Activated CD4-positive, alpha-beta T cell treated with anti-CD3 and anti-CD28 coated beads, Interleukin-2, amount 10 ng/mL, durations not matched to agents 24 days and 14 days (primary cell): Measurements from ENCODE around the gene RTN4R. TPM values are rescaled to one million over a fixed set of nuclear protein-coding genes. Genes with fewer than 3 reads are reported as not detected.
"Not testable (repeated sequence)": the region's sequence is repeated elsewhere in the genome, so short reads cannot be mapped to it uniquely, and the experiment has no call there.

ENCODE experiments used
- DNase-seq: peaks from one replicate; pipeline ENCODE4 v3.0.0; 2022
- H3K27ac Mint-ChIP-seq: one replicate; pipeline ENCODE4 v1.8.0; 2022; ENCODE audit warnings: mild to moderate bottlenecking, mixed read lengths
- H3K27me3 Mint-ChIP-seq: one replicate; pipeline ENCODE4 v1.8.0; 2022; ENCODE audit warnings: mixed read lengths
- H3K36me3 Mint-ChIP-seq: one replicate; pipeline ENCODE4 v1.8.0; 2022; ENCODE audit warnings: low read depth, mild to moderate bottlenecking, mixed read lengths
- H3K4me1 Mint-ChIP-seq: one replicate; pipeline ENCODE4 v1.8.0; 2021; ENCODE audit warnings: mixed read lengths
- H3K4me3 Mint-ChIP-seq: one replicate; pipeline ENCODE4 v1.8.0; 2022; ENCODE audit warnings: mild to moderate bottlenecking, moderate library complexity, mixed read lengths
- H3K9me3 Mint-ChIP-seq: one replicate; pipeline ENCODE4 v1.8.0; 2021; ENCODE audit warnings: mixed read lengths
- intact Hi-C: fragments of 100-400 bp; cut with micrococcal nuclease; formaldehyde crosslinking; loops from one replicate; pipeline ENCODE4 v1.15.1; 2023
- total RNA-seq: library from RNA; stranded (reverse); gene quantifications from 2 replicates; pipeline ENCODE4 v1.2.3, GENCODE V29; 2022

RTN4R gene
- total RNA-seq, 1 donor from 2014 or later = 1.6 TPM

DNA sequence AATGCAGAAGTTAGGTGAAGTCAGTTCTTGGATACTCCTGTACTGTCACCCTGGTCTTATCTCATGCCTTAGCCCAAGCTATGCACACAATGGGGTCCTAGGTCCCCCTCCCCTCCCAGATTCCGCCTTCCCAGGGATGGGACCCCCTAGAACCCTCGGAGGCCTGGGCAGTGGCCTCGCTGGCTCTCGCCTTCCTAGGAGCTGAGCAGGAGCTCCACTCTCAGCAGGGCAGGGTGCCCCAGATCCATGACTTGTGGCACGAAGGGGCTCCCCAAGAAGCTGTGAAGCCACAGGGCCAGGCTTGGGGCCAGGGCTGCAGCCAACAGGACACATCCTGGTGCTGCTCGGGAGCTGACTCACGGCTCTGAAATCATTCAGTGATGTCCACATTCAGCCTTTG is 42.1 kb upstream of the RTN4R start:
- H3K27ac Mint-ChIP-seq, intact Hi-C loops, H3K4me3 Mint-ChIP-seq, H3K27me3 Mint-ChIP-seq, H3K9me3 Mint-ChIP-seq, H3K4me1 Mint-ChIP-seq, DNase-seq, H3K36me3 Mint-ChIP-seq: not testable (repeated sequence)

DNA sequence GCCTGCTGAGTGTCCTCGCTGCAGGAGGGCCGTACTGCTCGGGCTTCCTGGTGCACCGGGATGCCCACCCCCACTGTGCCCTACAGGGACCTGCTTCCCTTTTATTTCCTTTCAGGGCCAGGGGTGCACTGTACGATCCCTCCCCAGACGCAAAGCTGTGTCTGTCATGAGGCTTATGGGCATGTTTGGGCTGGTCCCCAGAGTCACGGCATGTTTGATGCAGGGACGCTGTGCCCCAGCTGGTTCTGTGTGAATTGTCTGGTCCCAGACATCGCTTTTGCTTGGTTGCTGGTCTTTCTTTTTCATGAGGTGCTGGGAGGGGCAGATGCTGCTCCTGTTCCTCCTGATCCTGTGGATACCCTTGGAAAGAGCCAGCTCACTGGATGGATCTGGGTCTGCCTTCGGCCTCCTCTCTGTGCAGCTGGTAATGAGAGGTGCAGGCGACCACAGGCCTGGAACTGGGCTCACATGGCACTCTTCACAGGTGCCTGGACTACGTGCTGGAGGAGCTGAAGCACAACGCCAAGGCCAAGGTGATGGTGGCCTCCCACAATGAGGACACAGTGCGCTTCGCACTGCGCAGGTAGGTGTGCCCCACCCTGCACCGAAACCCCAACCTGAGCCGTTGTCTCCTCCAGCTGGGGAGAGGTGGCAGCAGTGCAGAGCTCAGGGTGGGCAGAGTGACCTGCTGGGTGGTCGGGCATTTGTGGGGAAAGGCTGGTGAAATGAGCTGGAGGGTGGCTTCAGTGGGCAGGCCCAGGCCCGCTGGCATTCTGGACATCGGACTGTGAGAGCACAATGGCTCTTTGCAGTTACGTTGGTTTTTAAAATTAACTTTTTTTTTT is 40.9 kb upstream of the RTN4R start:
- intact Hi-C loops, H3K4me1 Mint-ChIP-seq, H3K27ac Mint-ChIP-seq, H3K9me3 Mint-ChIP-seq, H3K27me3 Mint-ChIP-seq, H3K4me3 Mint-ChIP-seq, H3K36me3 Mint-ChIP-seq, DNase-seq: not testable (repeated sequence)

DNA sequence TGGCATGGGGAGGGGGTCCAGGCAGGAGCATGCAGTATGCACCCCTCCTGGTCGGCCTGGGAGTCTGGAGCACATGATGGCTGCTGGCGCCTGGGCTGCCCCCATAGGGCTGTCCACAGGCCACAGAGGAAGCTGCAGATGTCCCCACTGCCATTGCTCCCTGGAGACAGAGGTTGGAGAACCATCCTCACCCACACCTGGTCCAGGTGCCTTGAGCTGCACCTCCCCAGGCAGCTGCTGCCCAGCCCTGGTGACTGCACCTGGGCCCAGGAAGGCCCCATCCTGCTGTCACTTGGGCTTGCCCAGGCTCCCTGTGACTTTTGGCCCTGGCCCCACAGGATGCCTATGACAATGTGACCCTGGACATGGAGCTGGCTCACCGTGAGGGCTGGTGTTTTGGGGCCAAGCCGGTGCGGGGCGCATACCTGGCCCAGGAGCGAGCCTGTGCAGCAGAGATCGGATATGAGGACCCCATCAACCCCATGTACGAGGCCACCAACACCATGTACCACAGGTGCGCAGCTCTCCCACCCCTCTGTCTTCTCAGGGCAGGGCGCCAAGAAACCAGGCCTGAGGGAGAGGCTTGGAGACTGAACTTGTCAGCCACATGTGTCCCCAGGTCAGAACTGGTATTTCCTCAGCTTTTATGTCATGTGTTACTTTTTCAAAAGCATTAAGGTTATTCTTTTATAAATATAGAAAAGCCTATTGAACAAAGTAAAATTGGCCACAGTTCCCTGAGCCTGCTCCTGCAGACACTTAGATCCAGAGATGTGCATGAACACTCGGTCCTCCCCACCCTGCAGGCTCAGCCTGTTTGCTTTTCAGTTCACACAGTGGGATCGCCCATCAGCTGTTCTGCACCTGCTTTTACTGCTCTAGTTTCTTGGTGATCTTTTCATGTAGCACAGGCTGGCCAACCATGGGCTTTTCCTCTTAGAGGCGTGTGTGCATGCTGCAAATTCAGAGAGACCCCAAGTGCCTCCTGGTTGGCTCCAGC is 39.6 kb upstream of the RTN4R start:
- H3K9me3 Mint-ChIP-seq, intact Hi-C loops, H3K27me3 Mint-ChIP-seq, H3K4me3 Mint-ChIP-seq, H3K4me1 Mint-ChIP-seq, H3K36me3 Mint-ChIP-seq, H3K27ac Mint-ChIP-seq, DNase-seq: not testable (repeated sequence)

DNA sequence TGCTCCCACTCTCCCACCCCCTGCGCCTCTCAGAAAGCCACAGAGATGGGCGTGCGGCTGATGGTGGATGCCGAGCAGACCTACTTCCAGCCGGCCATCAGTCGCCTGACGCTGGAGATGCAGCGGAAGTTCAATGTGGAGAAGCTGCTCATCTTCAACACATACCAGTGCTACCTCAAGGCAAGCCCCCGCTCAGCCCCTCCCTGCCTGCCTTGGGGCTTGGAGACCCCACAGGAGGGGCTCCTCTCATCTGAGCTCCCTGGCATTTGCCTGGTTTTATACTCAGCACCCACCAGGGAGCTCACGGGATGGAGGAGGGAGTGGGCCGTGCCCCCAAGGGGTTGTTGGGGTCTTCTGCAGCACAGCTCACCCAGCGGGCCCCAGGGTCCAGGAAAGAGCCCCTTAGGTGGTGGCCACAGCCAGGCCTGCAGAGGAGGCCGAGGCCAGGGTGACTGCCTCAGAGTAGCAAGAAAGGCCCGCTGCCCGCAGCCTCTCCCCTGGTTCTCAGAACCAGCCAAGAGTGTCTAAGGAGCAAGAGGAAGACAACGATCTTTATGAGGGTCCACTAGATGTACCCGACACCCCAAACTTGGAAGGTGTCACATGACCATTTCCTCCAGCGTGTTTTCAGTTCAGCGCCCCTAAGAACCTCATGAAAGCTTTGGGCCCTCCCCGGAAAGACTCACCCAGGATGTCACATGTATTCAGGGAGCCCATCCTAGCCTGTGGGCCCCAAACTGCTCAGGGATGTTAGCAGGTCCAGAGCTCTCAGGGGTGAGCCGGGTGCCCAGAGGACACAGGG is 38.7 kb upstream of the RTN4R start:
- H3K27ac Mint-ChIP-seq, H3K4me3 Mint-ChIP-seq, H3K9me3 Mint-ChIP-seq, H3K36me3 Mint-ChIP-seq, H3K27me3 Mint-ChIP-seq, intact Hi-C loops, DNase-seq, H3K4me1 Mint-ChIP-seq: not testable (repeated sequence)

DNA sequence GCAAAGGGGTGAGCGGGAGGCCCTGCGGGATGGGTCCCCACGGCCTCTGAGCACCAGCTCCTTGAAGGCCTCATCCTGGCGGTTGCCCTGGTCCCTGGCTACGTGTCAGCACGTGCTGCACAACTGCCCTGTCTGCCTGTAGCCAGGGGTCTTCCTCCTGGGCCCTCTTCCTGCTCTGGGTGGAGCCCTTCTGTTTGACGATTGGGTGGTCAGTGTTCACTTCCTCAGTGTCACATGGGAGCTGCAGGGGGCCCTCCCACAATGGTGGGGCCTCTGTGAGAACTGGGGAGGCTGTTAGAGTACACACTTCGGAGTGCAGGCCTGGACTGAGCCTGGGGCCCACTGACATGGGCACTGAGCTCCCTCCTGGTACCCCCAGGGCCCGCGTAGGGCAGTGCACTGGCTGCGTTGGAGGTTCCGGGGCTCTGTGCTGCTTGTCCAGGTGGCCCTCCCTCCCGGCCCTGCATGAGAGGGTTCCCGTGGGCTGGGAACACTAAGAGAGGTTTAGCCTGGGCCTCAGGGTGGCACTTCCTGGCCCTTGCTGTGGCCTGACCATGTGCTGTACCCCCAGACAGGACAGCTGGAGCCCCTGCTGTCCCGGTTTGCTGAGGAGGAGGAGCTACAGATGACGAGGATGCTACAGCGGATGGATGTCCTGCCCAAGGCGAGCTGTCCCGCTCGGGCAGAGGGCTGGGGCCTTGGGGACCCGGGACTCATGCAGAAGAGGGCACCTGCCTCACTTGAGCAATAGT is 38.0 kb upstream of the RTN4R start:
- Mint-ChIP-seq H3K27ac (no peak overlapping the region), H3K27me3 (peaks cover 10% of the 10 kb centered on the region), H3K9me3 (no peaks in the 10 kb centered on the region), H3K36me3 (no peaks in the 10 kb centered on the region), H3K4me3 (no peak overlapping the region), H3K4me1 (no peaks in the 10 kb centered on the region)
- no peak for DNase-seq
- intact Hi-C loops = no loop called here

DNA sequence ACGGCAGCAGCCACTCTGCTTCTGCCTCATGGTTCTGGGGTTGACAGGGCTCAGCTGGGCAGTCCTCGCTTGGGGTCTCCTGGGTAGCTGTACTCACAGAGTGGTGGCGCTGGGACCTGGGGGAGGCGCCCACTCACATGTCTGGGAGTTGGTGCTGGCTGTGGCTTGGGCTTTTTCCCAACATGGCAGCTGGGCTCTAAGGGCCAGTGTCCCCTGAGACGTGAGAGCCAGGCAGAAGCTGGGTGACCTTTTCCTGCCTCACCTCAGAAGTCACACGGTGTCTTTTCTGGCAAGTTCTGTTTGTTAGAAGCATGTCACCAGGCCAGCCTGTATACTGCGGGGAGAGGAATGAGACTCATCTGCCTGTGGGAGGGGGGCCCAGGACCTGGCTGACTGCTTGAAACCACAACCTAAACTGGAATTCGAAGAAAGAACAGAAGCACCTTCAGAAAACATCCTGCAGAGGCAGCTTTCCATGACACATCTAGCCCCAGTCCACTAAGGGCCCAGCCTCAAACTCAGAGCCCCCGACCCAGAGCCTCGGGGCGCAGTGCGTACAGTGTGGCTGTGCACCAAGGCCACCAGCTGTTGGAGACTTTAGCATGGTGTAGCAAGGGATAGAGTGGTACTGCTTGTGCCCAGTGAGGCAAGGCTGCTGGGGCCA is 37.2 kb upstream of the RTN4R start:
- H3K9me3 Mint-ChIP-seq, intact Hi-C loops, H3K4me1 Mint-ChIP-seq, H3K27ac Mint-ChIP-seq, H3K4me3 Mint-ChIP-seq, H3K36me3 Mint-ChIP-seq, DNase-seq: not testable (repeated sequence)
- H3K27me3 Mint-ChIP-seq = peaks cover 17% of the 10 kb centered on the region

DNA sequence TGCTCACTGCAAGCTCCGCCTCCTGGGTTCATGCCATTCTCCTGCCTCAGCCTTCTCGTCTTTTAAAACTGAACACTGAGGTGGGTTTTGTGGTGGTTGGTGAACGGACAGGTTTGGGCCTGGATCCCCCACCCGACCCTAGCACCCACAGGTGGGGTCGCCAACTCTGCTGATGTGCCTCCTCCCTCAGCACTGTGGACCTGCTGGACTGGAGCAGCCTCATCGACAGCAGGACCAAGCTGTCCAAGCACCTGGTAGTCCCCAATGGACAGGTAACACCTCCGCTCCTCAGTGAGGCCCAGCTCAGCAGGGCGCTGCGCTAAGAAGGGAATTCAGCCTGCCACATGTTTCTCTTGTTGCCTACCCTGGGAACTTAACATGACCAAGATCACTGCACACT is 36.5 kb upstream of the RTN4R start:
- no peaks in the 10 kb centered on the region for H3K36me3 Mint-ChIP-seq
- intact Hi-C loops = no loop called here
- H3K4me1 Mint-ChIP-seq = no peaks in the 10 kb centered on the region
- H3K4me3 Mint-ChIP-seq = no peak overlapping the region
- H3K27ac Mint-ChIP-seq = no peak overlapping the region
- H3K9me3 Mint-ChIP-seq = no peaks in the 10 kb centered on the region
- peaks cover 17% of the 10 kb centered on the region for H3K27me3 Mint-ChIP-seq
- no peak for DNase-seq

DNA sequence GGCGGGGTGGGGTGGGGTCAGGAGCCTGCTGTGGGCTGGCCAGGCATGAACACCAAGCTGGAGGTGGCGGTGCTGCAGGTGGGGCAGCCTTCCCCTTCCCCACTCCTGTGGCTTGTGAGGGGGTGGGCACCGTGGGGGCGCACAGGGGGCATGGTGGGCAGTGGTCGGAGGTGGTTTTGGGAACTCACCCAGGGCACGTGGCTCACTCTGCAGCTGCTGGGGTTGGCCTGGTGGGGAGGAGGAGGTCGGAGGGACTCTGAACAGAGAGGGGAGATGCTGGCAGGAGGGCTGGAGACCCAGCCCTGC is 35.1 kb upstream of the RTN4R start:
- H3K27me3 Mint-ChIP-seq = peaks cover 18% of the 10 kb centered on the region
- DNase-seq, H3K4me3 Mint-ChIP-seq, H3K36me3 Mint-ChIP-seq, intact Hi-C loops, H3K9me3 Mint-ChIP-seq, H3K27ac Mint-ChIP-seq, H3K4me1 Mint-ChIP-seq: not testable (repeated sequence)

DNA sequence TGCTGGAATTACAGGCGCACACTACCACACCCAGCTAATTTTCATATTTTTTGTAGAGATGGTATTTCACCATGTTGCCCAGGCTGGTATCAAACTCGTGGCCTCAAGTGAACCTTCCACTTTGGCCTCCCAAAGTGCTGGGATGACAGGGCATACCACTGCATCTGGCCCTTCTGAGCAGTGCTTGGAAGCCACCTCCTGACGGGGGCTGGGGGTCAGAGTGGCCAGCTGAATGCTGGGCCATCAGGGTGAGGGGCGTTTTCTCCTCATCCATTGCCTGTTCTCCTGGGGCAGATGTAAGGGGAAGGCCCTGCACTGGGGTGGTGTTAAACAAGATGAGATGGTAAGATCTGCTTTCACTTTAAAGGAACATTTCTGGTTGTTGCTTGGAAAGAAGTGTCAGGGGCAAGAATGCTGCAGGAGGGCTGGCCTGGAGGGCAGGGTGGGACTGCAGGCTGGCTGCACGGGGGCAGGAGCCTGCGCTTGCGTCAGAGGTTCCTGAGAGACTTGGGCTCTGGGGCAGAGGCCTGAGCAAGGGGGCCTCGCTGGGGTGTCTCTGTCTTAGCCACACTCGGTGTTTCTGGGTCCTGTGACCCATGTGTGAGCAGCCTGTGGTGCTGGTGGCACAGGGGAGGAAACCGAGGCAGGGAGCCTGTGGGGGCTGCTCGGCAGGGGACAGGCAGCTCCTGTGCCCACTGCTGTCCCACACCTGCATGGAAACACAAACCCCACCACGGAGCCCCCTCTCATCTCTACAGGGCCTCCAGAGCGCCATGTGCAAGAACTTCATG is 34.5 kb upstream of the RTN4R start:
- H3K27ac Mint-ChIP-seq = no peak overlapping the region
- no peaks in the 10 kb centered on the region for H3K9me3 Mint-ChIP-seq
- H3K4me3 Mint-ChIP-seq = no peak overlapping the region
- peaks cover 23% of the 10 kb centered on the region for H3K27me3 Mint-ChIP-seq
- H3K36me3 Mint-ChIP-seq = no peaks in the 10 kb centered on the region
- peaks cover 2% of the 10 kb centered on the region for H3K4me1 Mint-ChIP-seq
- intact Hi-C loops = no loop called here
- DNase-seq = no peak

DNA sequence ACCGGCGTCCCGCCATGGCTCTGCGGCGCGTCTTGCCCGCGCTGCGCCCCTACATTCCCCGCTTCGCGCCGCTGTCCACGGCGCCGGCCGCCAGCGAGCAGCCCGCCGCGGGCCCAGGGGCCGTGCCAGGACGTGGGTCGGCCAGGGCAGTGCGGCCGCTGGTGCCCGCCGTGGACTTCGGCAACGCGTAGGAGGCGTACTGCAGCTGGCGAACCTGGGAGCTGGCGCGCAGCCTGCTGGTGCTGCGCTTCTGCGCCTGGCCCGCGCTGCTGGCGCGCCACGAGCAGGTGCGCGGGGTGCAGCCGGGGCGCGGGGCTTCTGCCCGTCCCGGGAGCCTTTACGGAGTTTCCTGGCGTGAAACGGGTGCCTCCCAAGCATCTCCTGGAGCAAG is 31.6 kb upstream of the RTN4R start:
- peak overlapping the region; percentile 90 for H3K4me3 Mint-ChIP-seq
- H3K36me3 Mint-ChIP-seq = no peaks in the 10 kb centered on the region
- intact Hi-C loops = loop anchor here (1.0 to 10.0 kb wide), 2 partner anchors 21 to 335 kb away; partner anchors contain the start of gene DGCR6L
- peaks cover 4% of the 10 kb centered on the region for H3K4me1 Mint-ChIP-seq
- peaks cover 32% of the 10 kb centered on the region for H3K27me3 Mint-ChIP-seq
- DNase-seq = no peak
- H3K9me3 Mint-ChIP-seq = no peaks in the 10 kb centered on the region
- no peak overlapping the region for H3K27ac Mint-ChIP-seq

DNA sequence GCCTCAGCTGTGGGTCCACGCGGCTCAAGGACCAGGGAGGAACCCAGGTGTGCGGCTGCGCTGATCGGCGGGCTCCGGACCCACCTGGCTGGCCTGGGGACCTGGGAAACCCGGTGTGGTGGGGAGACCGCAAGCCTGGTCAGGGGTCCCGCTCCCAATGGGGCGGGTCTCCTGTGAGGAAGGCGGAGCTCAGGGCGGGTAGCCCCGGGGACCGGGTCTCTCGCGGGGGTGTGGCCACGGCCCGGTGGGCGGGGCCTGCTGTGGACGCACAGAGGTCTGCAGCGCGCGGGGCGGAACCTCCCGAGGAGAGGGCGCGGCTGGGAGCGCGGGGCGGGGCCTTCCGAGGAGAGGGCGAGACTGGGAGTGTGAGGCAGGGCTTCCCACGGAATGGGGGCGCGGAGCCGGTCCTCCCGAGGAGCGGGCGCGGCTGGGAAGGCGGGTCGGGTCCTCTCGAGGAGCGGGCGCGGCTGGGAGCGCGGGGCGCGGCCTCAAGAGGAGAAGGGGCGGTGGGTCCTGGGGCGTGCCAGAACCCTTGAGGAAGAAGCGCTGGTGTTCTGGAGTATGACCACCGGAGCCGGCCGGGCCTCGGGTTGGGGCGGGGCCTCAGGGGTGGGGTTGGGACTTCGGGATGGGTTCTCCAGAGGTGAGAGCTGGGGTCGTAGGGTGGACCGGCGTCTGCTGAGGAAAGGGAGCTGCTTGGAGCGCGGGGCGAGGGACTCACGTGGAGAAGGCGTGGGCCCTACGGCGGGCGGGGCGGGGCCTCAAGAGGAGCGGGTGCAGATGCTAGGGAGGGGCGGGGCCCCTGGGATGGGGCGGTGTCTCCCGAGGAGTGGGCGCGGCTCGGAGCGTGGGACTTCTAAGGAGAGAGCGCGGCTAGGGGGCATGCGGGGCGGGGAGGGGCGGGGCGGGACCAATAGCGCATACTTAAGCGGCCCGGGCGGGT is 31.0 kb upstream of the RTN4R start:
- no peaks in the 10 kb centered on the region for H3K36me3 Mint-ChIP-seq
- peak overlapping the region; percentile 75 for H3K27ac Mint-ChIP-seq

More for the DNA sequence above, 31.0 kb upstream of the RTN4R start:
- Mint-ChIP-seq H3K4me1 (peaks cover 4% of the 10 kb centered on the region), H3K9me3 (no peaks in the 10 kb centered on the region), H3K4me3 (peak overlapping the region; percentile 90), H3K27me3 (peaks cover 32% of the 10 kb centered on the region)
- intact Hi-C loops = loop anchor here (1.0 to 10.0 kb wide), 2 partner anchors 21 to 334 kb away; partner anchors contain the start of gene DGCR6L
- DNase-seq = peak; percentile 97
